Embryonic facial prominence (tissue), 1 donor: ENCODE data around the gene GABBR2.

Experiments
- DNase-seq: peaks from one replicate; pipeline ENCODE4 v3.0.0-alpha.2; 2016; ENCODE audit errors: extremely low spot score

The GABBR2 gene

GRCh38 chr9:98545021-98545420 is 163.7 kb downstream of the GABBR2 start:
- no peak for DNase-seq

- DNase-seq: no peak
These were observed 167.0 kb downstream of the GABBR2 start for GRCh38 chr9:98541684-98542230.

- no peak for DNase-seq
These were observed 168.3 kb downstream of the GABBR2 start for GRCh38 chr9:98540476-98540875.

- no peak for DNase-seq
These were observed 168.8 kb downstream of the GABBR2 start for GRCh38 chr9:98539954-98540353.

- no peak for DNase-seq
These were observed 170.1 kb downstream of the GABBR2 start for GRCh38 chr9:98538626-98539031.

- DNase-seq: no peak
These were observed 170.5 kb downstream of the GABBR2 start for GRCh38 chr9:98538203-98538602.

- DNase-seq: no peak
These were observed 172.1 kb downstream of the GABBR2 start for GRCh38 chr9:98536542-98537173.

GRCh38 chr9:98533866-98534265 is 174.9 kb downstream of the GABBR2 start:
- no peak for DNase-seq

- DNase-seq: no peak
These were observed 175.6 kb downstream of the GABBR2 start for GRCh38 chr9:98533132-98533531.

GRCh38 chr9:98532574-98532973 is 176.2 kb downstream of the GABBR2 start:
- DNase-seq: no peak

- DNase-seq: no peak
These were observed 176.6 kb downstream of the GABBR2 start for GRCh38 chr9:98532147-98532546.

- no peak for DNase-seq
These were observed 177.8 kb downstream of the GABBR2 start for GRCh38 chr9:98530806-98531386.

GRCh38 chr9:98530275-98530674 is 178.5 kb downstream of the GABBR2 start:
- no peak for DNase-seq

- DNase-seq: no peak
These were observed 178.9 kb downstream of the GABBR2 start for GRCh38 chr9:98529841-98530240.

GRCh38 chr9:98523231-98523901 is 185.4 kb downstream of the GABBR2 start:
- DNase-seq: no peak

GRCh38 chr9:98522487-98522886 is 186.2 kb downstream of the GABBR2 start:
- DNase-seq: no peak

- DNase-seq: no peak
These were observed 187.6 kb downstream of the GABBR2 start for GRCh38 chr9:98521141-98521540.

- no peak for DNase-seq
These were observed 188.3 kb downstream of the GABBR2 start for GRCh38 chr9:98520221-98520960.

- no peak for DNase-seq
These were observed 189.1 kb downstream of the GABBR2 start for GRCh38 chr9:98519641-98520040.

- no peak for DNase-seq
These were observed 190.2 kb downstream of the GABBR2 start for GRCh38 chr9:98518556-98518955.

- no peak for DNase-seq
These were observed 191.0 kb downstream of the GABBR2 start for GRCh38 chr9:98517761-98518160.

- DNase-seq: no peak
These were observed 191.7 kb downstream of the GABBR2 start for GRCh38 chr9:98516897-98517503.
